WTC11 (cell line): ENCODE data around the gene PRSS27. TPM values are rescaled to one million over a fixed set of nuclear protein-coding genes. Genes with fewer than 3 reads are reported as not detected.

Experiments used
- ATAC-seq: fragments of 200-7000 bp; cut with Tn5 transposase; 2 replicates; pipeline ENCODE4 v1.10.0; 2021; ENCODE audit warnings: mild to moderate bottlenecking, moderate library complexity
- CTCF ChIA-PET: fragments of 300-600 bp; sonication (Branson Sonifier 250); formaldehyde crosslinking; loops from one replicate; lab custom pipeline; 2021; ENCODE audit warnings: antibody characterized with exemption; lab: Charles Lee
- POLR2A ChIA-PET: fragments of 350-600 bp; sonication (Branson Sonifier 250); formaldehyde crosslinking; loops from one replicate; lab custom pipeline; 2021; ENCODE audit warnings: antibody characterized with exemption; lab: Charles Lee
- DNase-seq: peaks from one replicate; pipeline ENCODE4 v3.0.0; 2021; ENCODE audit warnings: low spot score
- H3K27ac Mint-ChIP-seq: 2 replicates; pipeline ENCODE4 v1.8.0; 2021; ENCODE audit warnings: mixed read lengths
- H3K27me3 Mint-ChIP-seq: 2 replicates; pipeline ENCODE4 v1.8.0; 2021; ENCODE audit warnings: low read depth, mild to moderate bottlenecking, moderate library complexity, mixed read lengths
- H3K36me3 Mint-ChIP-seq: 2 replicates; pipeline ENCODE4 v1.8.0; 2021; ENCODE audit warnings: mixed read lengths
- H3K4me1 Mint-ChIP-seq: 2 replicates; pipeline ENCODE4 v1.8.0; 2022; ENCODE audit warnings: mixed read lengths
- H3K4me3 Mint-ChIP-seq: 2 replicates; pipeline ENCODE4 v1.8.0; 2021; ENCODE audit warnings: mild to moderate bottlenecking, moderate library complexity, mixed read lengths
- H3K9me3 Mint-ChIP-seq: 2 replicates; pipeline ENCODE4 v1.8.0; 2021; ENCODE audit warnings: mixed read lengths
- ARID4B ChIP-seq: sonication (generic); formaldehyde crosslinking; IDR thresholded peaks from 2 replicates; pipeline ENCODE4 v1.8.0; 2023; ENCODE audit warnings: missing genetic modification reagents, mild to moderate bottlenecking, borderline replicate concordance
- ATF6 ChIP-seq: sonication (generic); formaldehyde crosslinking; IDR thresholded peaks from 2 replicates; pipeline ENCODE4 v1.8.1; 2023; ENCODE audit warnings: mild to moderate bottlenecking, missing genetic modification reagents
- E2F1 ChIP-seq: sonication (generic); formaldehyde crosslinking; IDR thresholded peaks from 2 replicates; pipeline ENCODE4 v1.8.0; 2022; ENCODE audit warnings: mild to moderate bottlenecking, missing genetic modification reagents
- ELF4 ChIP-seq: sonication (generic); formaldehyde crosslinking; IDR thresholded peaks from 2 replicates; pipeline ENCODE4 v1.8.1; 2022; ENCODE audit warnings: low read depth, mild to moderate bottlenecking, moderate library complexity, missing genetic modification reagents
- GABPB1 ChIP-seq: sonication (generic); formaldehyde crosslinking; IDR thresholded peaks from 2 replicates; pipeline ENCODE4 v1.8.1; 2023; ENCODE audit warnings: mild to moderate bottlenecking, missing genetic modification reagents
- KAT7 ChIP-seq: sonication (generic); formaldehyde crosslinking; IDR thresholded peaks from 2 replicates; pipeline ENCODE4 v1.8.1; 2023; ENCODE audit warnings: missing genetic modification reagents, mild to moderate bottlenecking, borderline replicate concordance
- NFE2L1 ChIP-seq: sonication (generic); formaldehyde crosslinking; IDR thresholded peaks from 2 replicates; pipeline ENCODE4 v1.8.1; 2023; ENCODE audit warnings: missing genetic modification reagents
- PRRX2 ChIP-seq: fragments of 250-450 bp; sonication (Bioruptor Pico); IDR thresholded peaks from 2 replicates; pipeline ENCODE4 v1.8.0; 2021; ENCODE audit warnings: mild to moderate bottlenecking
- SOX15 ChIP-seq: fragments of 250-450 bp; sonication (Bioruptor Pico); IDR thresholded peaks from 2 replicates; pipeline ENCODE4 v1.9.0; 2021; ENCODE audit warnings: mild to moderate bottlenecking
- USF1 ChIP-seq: sonication (generic); formaldehyde crosslinking; IDR thresholded peaks from 2 replicates; pipeline ENCODE4 v1.8.0; 2022; ENCODE audit warnings: mild to moderate bottlenecking, missing genetic modification reagents
- ZBTB21 ChIP-seq: sonication (generic); formaldehyde crosslinking; IDR thresholded peaks from 2 replicates; pipeline ENCODE4 v1.8.1; 2023; ENCODE audit warnings: mild to moderate bottlenecking, missing genetic modification reagents, borderline replicate concordance
- ZMAT4 ChIP-seq: fragments of 250-450 bp; sonication (Bioruptor Pico); IDR thresholded peaks from 2 replicates; pipeline ENCODE4 v1.9.0; 2021; ENCODE audit warnings: mild to moderate bottlenecking
- ZNF121 ChIP-seq: sonication (generic); formaldehyde crosslinking; IDR thresholded peaks from 2 replicates; pipeline ENCODE4 v1.8.0; 2023; ENCODE audit warnings: missing genetic modification reagents
- ZNF416 ChIP-seq: fragments of 250-450 bp; sonication (Bioruptor Pico); IDR thresholded peaks from 2 replicates; pipeline ENCODE4 v1.9.0; 2021; ENCODE audit warnings: mild to moderate bottlenecking, inconsistent platforms
- ZNF512 ChIP-seq: sonication (generic); formaldehyde crosslinking; IDR thresholded peaks from 2 replicates; pipeline ENCODE4 v1.8.1; 2022; ENCODE audit warnings: missing genetic modification reagents, borderline replicate concordance
- total RNA-seq: library from RNA; stranded (reverse); gene quantifications from 3 replicates; pipeline ENCODE4 v1.2.3, GENCODE V29; 2021

The PRSS27 gene
- total RNA-seq, 1 experiment from 2014 or later, result 5.1 TPM

- ChIA-PET POLR2A (no interaction called here), CTCF (interaction anchor here (0.7 kb wide), 1 partner anchor 99 kb away, joined by 4 read pairs; no protein-coding TSS in a partner anchor)
- no peak for ATAC-seq
These were observed 20.5 kb upstream of the PRSS27 start for GRCh38 chr16:2740476-2740875.

GRCh38 chr16:2739625-2740430 lies 19.8 kb upstream of the PRSS27 start:
- H3K9me3 Mint-ChIP-seq, result no peaks in the 10 kb centered on the region
- no peaks in the 10 kb centered on the region for H3K4me1 Mint-ChIP-seq
- H3K36me3 Mint-ChIP-seq, result no peaks in the 10 kb centered on the region
- no peak for TF ChIP-seq ZNF512 (CRISPR knock-in tag)
- no peak for TF ChIP-seq GABPB1
- TF ChIP-seq USF1, result no peak
- TF ChIP-seq KAT7 (CRISPR knock-in tag), result no peak
- no peak for TF ChIP-seq ZBTB21 (CRISPR knock-in tag)
- no peak for TF ChIP-seq ZNF121 (CRISPR knock-in tag)
- TF ChIP-seq ARID4B (CRISPR knock-in tag), result no peak
- no peak for TF ChIP-seq ZMAT4
- no peak for TF ChIP-seq PRRX2
- TF ChIP-seq ZNF416 (CRISPR knock-in tag), result no peak
- TF ChIP-seq ELF4 (CRISPR knock-in tag), result no peak
- TF ChIP-seq E2F1 (CRISPR knock-in tag), result no peak
- TF ChIP-seq ATF6 (CRISPR knock-in tag), result no peak
- ChIA-PET CTCF (interaction anchor here (0.7 kb wide), 1 partner anchor 99 kb away, joined by 4 read pairs; no protein-coding TSS in a partner anchor), POLR2A (no interaction called here)
- ATAC-seq (no peak; the same call in 1 of the 2 replicates), DNase-seq (no peak)
- no peaks in the 10 kb centered on the region for H3K27me3 Mint-ChIP-seq
- H3K27ac Mint-ChIP-seq, result no peak overlapping the region
- H3K4me3 Mint-ChIP-seq, result no peak overlapping the region

More at GRCh38 chr16:2740476-2740875, 20.5 kb upstream of the PRSS27 start:
- TF ChIP-seq ELF4 (CRISPR knock-in tag), result no peak
- no peak for TF ChIP-seq NFE2L1 (CRISPR knock-in tag)
- no peak for TF ChIP-seq SOX15 (CRISPR knock-in tag)
- Mint-ChIP-seq H3K27me3 (no peaks in the 10 kb centered on the region), H3K4me3 (no peak overlapping the region), H3K27ac (no peak overlapping the region), H3K4me1 (no peaks in the 10 kb centered on the region), H3K36me3 (no peaks in the 10 kb centered on the region), H3K9me3 (no peaks in the 10 kb centered on the region)
- DNase-seq, result no peak
